ENCODE measurements around the gene TCF4. TPM values are rescaled to one million over a fixed set of nuclear protein-coding genes. Genes with fewer than 3 reads are reported as not detected.

TCF4 gene
- total and polyA plus RNA-seq, 2 donors, result 12.7 to 36.6 TPM

- DNase-seq (ENCODE audit: low read depth in 6 of 9, low spot score in 9 of 9), result no peak
- Histone ChIP-seq H3K9me3 (ENCODE audit: control insufficient read depth in 2 of 2, insufficient read depth in 1 of 2, low read length in 1 of 2) (no peaks in the 10 kb centered on the region), H3K4me3 (ENCODE audit: low read length in 2 of 2) (no peak overlapping the region), H3K27me3 (ENCODE audit: control insufficient read depth in 2 of 2, insufficient read depth in 1 of 2, low read length in 1 of 2) (no peaks in the 10 kb centered on the region), H3K4me1 (ENCODE audit: control insufficient read depth in 2 of 2, insufficient read depth in 2 of 2, low read length in 2 of 2) (no peaks in the 10 kb centered on the region), H3K36me3 (ENCODE audit: control insufficient read depth in 2 of 2, insufficient read depth in 2 of 2, low read length in 1 of 2) (no peaks in the 10 kb centered on the region), H3K27ac (ENCODE audit: low read depth in 1 of 2, low read length in 1 of 2) (no peak overlapping the region)
- WGBS, result 94% methylated on average over 2 of the region's 2 CpGs
Observed at GRCh38 chr18:55543130-55543704, 44.8 kb downstream of the TCF4 start.

- no peak overlapping the region for H3K4me3 ChIP-seq (ENCODE audit: low read length in 2 of 2)
- H3K27me3 ChIP-seq (ENCODE audit: control insufficient read depth in 2 of 2, insufficient read depth in 1 of 2, low read length in 1 of 2), result no peaks in the 10 kb centered on the region
- no peaks in the 10 kb centered on the region for H3K36me3 ChIP-seq (ENCODE audit: control insufficient read depth in 2 of 2, insufficient read depth in 2 of 2, low read length in 1 of 2)
- no peaks in the 10 kb centered on the region for H3K9me3 ChIP-seq (ENCODE audit: control insufficient read depth in 2 of 2, insufficient read depth in 1 of 2, low read length in 1 of 2)
- H3K27ac ChIP-seq (ENCODE audit: low read depth in 1 of 2, low read length in 1 of 2), result no peak overlapping the region
- no peak for DNase-seq (ENCODE audit: low read depth in 6 of 9, low spot score in 9 of 9)
- H3K4me1 ChIP-seq (ENCODE audit: control insufficient read depth in 2 of 2, insufficient read depth in 2 of 2, low read length in 2 of 2), result no peaks in the 10 kb centered on the region
- WGBS, result 97% methylated on average over 2 of the region's 2 CpGs
Observed at GRCh38 chr18:55541571-55541970, 46.4 kb downstream of the TCF4 start.

- no peak for DNase-seq (ENCODE audit: low read depth in 6 of 9, low spot score in 9 of 9)
- H3K4me3 ChIP-seq (ENCODE audit: low read length in 2 of 2), result no peak overlapping the region
- H3K36me3 ChIP-seq (ENCODE audit: control insufficient read depth in 2 of 2, insufficient read depth in 2 of 2, low read length in 1 of 2), result no peaks in the 10 kb centered on the region
- H3K9me3 ChIP-seq (ENCODE audit: control insufficient read depth in 2 of 2, insufficient read depth in 1 of 2, low read length in 1 of 2), result no peaks in the 10 kb centered on the region
- no peak overlapping the region for H3K27ac ChIP-seq (ENCODE audit: low read depth in 1 of 2, low read length in 1 of 2)
- no peaks in the 10 kb centered on the region for H3K27me3 ChIP-seq (ENCODE audit: control insufficient read depth in 2 of 2, insufficient read depth in 1 of 2, low read length in 1 of 2)
- H3K4me1 ChIP-seq (ENCODE audit: control insufficient read depth in 2 of 2, insufficient read depth in 2 of 2, low read length in 2 of 2), result peaks cover 0 to 2% of the 10 kb centered on the region in 2 donors
Observed at GRCh38 chr18:55539240-55539639, 48.8 kb downstream of the TCF4 start.

- WGBS, result 94% methylated on average over 4 of the region's 4 CpGs
- Histone ChIP-seq H3K27me3 (ENCODE audit: control insufficient read depth in 2 of 2, insufficient read depth in 1 of 2, low read length in 1 of 2) (no peaks in the 10 kb centered on the region), H3K9me3 (ENCODE audit: control insufficient read depth in 2 of 2, insufficient read depth in 1 of 2, low read length in 1 of 2) (no peaks in the 10 kb centered on the region), H3K4me3 (ENCODE audit: low read length in 2 of 2) (no peak overlapping the region), H3K27ac (ENCODE audit: low read depth in 1 of 2, low read length in 1 of 2) (peak overlapping the region in 1 of 2 donors; percentile 26), H3K4me1 (ENCODE audit: control insufficient read depth in 2 of 2, insufficient read depth in 2 of 2, low read length in 2 of 2) (peaks cover 0 to 2% of the 10 kb centered on the region in 2 donors), H3K36me3 (ENCODE audit: control insufficient read depth in 2 of 2, insufficient read depth in 2 of 2, low read length in 1 of 2) (no peaks in the 10 kb centered on the region)
- DNase-seq (ENCODE audit: low read depth in 6 of 9, low spot score in 9 of 9), result no peak
Observed at GRCh38 chr18:55534996-55535395, 53.0 kb downstream of the TCF4 start.

- Histone ChIP-seq H3K4me1 (ENCODE audit: control insufficient read depth in 2 of 2, insufficient read depth in 2 of 2, low read length in 2 of 2) (peaks cover 0 to 2% of the 10 kb centered on the region in 2 donors), H3K36me3 (ENCODE audit: control insufficient read depth in 2 of 2, insufficient read depth in 2 of 2, low read length in 1 of 2) (no peaks in the 10 kb centered on the region), H3K4me3 (ENCODE audit: low read length in 2 of 2) (no peak overlapping the region), H3K27me3 (ENCODE audit: control insufficient read depth in 2 of 2, insufficient read depth in 1 of 2, low read length in 1 of 2) (no peaks in the 10 kb centered on the region), H3K9me3 (ENCODE audit: control insufficient read depth in 2 of 2, insufficient read depth in 1 of 2, low read length in 1 of 2) (no peaks in the 10 kb centered on the region), H3K27ac (ENCODE audit: low read depth in 1 of 2, low read length in 1 of 2) (peak overlapping the region in 1 of 2 donors; percentile 68)
- 69% methylated on average over 3 of the region's 3 CpGs for WGBS
- DNase-seq (ENCODE audit: low read depth in 6 of 9, low spot score in 9 of 9), result peak in 6 of 9 donors; percentile 4 to 27 (median 16)
Observed at GRCh38 chr18:55534547-55534946, 53.4 kb downstream of the TCF4 start.

- no peaks in the 10 kb centered on the region for H3K9me3 ChIP-seq (ENCODE audit: control insufficient read depth in 2 of 2, insufficient read depth in 1 of 2, low read length in 1 of 2)
- no peak overlapping the region for H3K4me3 ChIP-seq (ENCODE audit: low read length in 2 of 2)
- WGBS, result 98% methylated on average over 5 of the region's 5 CpGs
Observed at GRCh38 chr18:55530166-55530565, 57.8 kb downstream of the TCF4 start.

GRCh38 chr18:55529581-55529980, 58.4 kb downstream of the TCF4 start:
- no peak overlapping the region for H3K4me3 ChIP-seq (ENCODE audit: low read length in 2 of 2)
- 86% methylated on average over 4 of the region's 4 CpGs for WGBS

More at GRCh38 chr18:55530166-55530565, 57.8 kb downstream of the TCF4 start:
- peaks cover 0 to 2% of the 10 kb centered on the region in 2 donors for H3K4me1 ChIP-seq (ENCODE audit: control insufficient read depth in 2 of 2, insufficient read depth in 2 of 2, low read length in 2 of 2)
- no peak for DNase-seq (ENCODE audit: low read depth in 6 of 9, low spot score in 9 of 9)
- H3K27ac ChIP-seq (ENCODE audit: low read depth in 1 of 2, low read length in 1 of 2), result no peak overlapping the region
- no peaks in the 10 kb centered on the region for H3K27me3 ChIP-seq (ENCODE audit: control insufficient read depth in 2 of 2, insufficient read depth in 1 of 2, low read length in 1 of 2)
- H3K36me3 ChIP-seq (ENCODE audit: control insufficient read depth in 2 of 2, insufficient read depth in 2 of 2, low read length in 1 of 2), result no peaks in the 10 kb centered on the region

GRCh38 chr18:55525845-55526244, 62.1 kb downstream of the TCF4 start:
- H3K9me3 ChIP-seq (ENCODE audit: control insufficient read depth in 2 of 2, insufficient read depth in 1 of 2, low read length in 1 of 2), result no peaks in the 10 kb centered on the region
- no peak overlapping the region for H3K4me3 ChIP-seq (ENCODE audit: low read length in 2 of 2)
- H3K36me3 ChIP-seq (ENCODE audit: control insufficient read depth in 2 of 2, insufficient read depth in 2 of 2, low read length in 1 of 2), result no peaks in the 10 kb centered on the region
- H3K27ac ChIP-seq (ENCODE audit: low read depth in 1 of 2, low read length in 1 of 2), result no peak overlapping the region
- no peaks in the 10 kb centered on the region for H3K4me1 ChIP-seq (ENCODE audit: control insufficient read depth in 2 of 2, insufficient read depth in 2 of 2, low read length in 2 of 2)
- no peaks in the 10 kb centered on the region for H3K27me3 ChIP-seq (ENCODE audit: control insufficient read depth in 2 of 2, insufficient read depth in 1 of 2, low read length in 1 of 2)
- DNase-seq (ENCODE audit: low read depth in 6 of 9, low spot score in 9 of 9), result no peak

More at GRCh38 chr18:55529581-55529980, 58.4 kb downstream of the TCF4 start:
- Histone ChIP-seq H3K9me3 (ENCODE audit: control insufficient read depth in 2 of 2, insufficient read depth in 1 of 2, low read length in 1 of 2) (no peaks in the 10 kb centered on the region), H3K4me1 (ENCODE audit: control insufficient read depth in 2 of 2, insufficient read depth in 2 of 2, low read length in 2 of 2) (peaks cover 0 to 2% of the 10 kb centered on the region in 2 donors), H3K27ac (ENCODE audit: low read depth in 1 of 2, low read length in 1 of 2) (no peak overlapping the region), H3K36me3 (ENCODE audit: control insufficient read depth in 2 of 2, insufficient read depth in 2 of 2, low read length in 1 of 2) (no peaks in the 10 kb centered on the region), H3K27me3 (ENCODE audit: control insufficient read depth in 2 of 2, insufficient read depth in 1 of 2, low read length in 1 of 2) (no peaks in the 10 kb centered on the region)
- no peak for DNase-seq (ENCODE audit: low read depth in 6 of 9, low spot score in 9 of 9)

- no peaks in the 10 kb centered on the region for H3K9me3 ChIP-seq (ENCODE audit: control insufficient read depth in 2 of 2, insufficient read depth in 1 of 2, low read length in 1 of 2)
- H3K4me3 ChIP-seq (ENCODE audit: low read length in 2 of 2), result no peak overlapping the region
- no peak for DNase-seq (ENCODE audit: low read depth in 6 of 9, low spot score in 9 of 9)
- no peaks in the 10 kb centered on the region for H3K36me3 ChIP-seq (ENCODE audit: control insufficient read depth in 2 of 2, insufficient read depth in 2 of 2, low read length in 1 of 2)
- no peak overlapping the region for H3K27ac ChIP-seq (ENCODE audit: low read depth in 1 of 2, low read length in 1 of 2)
- H3K4me1 ChIP-seq (ENCODE audit: control insufficient read depth in 2 of 2, insufficient read depth in 2 of 2, low read length in 2 of 2), result no peaks in the 10 kb centered on the region
- H3K27me3 ChIP-seq (ENCODE audit: control insufficient read depth in 2 of 2, insufficient read depth in 1 of 2, low read length in 1 of 2), result no peaks in the 10 kb centered on the region
Observed at GRCh38 chr18:55524353-55525073, 63.5 kb downstream of the TCF4 start.

All from thymus (tissue), 11 donors.